K562 (cell line): ENCODE data around the gene KPNB1. TPM values are rescaled to one million over a fixed set of nuclear protein-coding genes. Genes with fewer than 3 reads are reported as not detected.

ENCODE experiments used
- COPS2 ChIP-seq: fragments of 450-650 bp; conservative IDR thresholded peaks from 2 replicates; pipeline ENCODE4 v1.6.1; 2016; ENCODE audit warnings: mild to moderate bottlenecking, moderate library complexity
- HSF4 ChIP-seq: fragments of 250-450 bp; sonication (Bioruptor Pico); IDR thresholded peaks from 2 replicates; pipeline ENCODE4 v2.1.2; 2022; ENCODE audit warnings: mild to moderate bottlenecking, moderate library complexity, borderline replicate concordance
- KDM5B ChIP-seq: fragments of 200-600 bp; sonication (generic); IDR thresholded peaks from 2 replicates; pipeline ENCODE4 v1.6.1; 2012; ENCODE audit warnings: low read depth, mild to moderate bottlenecking, moderate library complexity, low read length, control low read depth, inconsistent platforms; ENCODE audit not compliant: insufficient replicate concordance
- KLF1 ChIP-seq: fragments of 450-650 bp; IDR thresholded peaks from 2 replicates; pipeline ENCODE4 v1.6.1; 2016; ENCODE audit warnings: missing genetic modification characterization, missing compliant biosample characterization
- NFIC ChIP-seq: fragments of 450-650 bp; IDR thresholded peaks from 2 replicates; pipeline ENCODE4 v1.6.1; 2017; ENCODE audit warnings: mild to moderate bottlenecking, inconsistent platforms
- PTTG1 ChIP-seq: fragments of 450-650 bp; IDR thresholded peaks from 2 replicates; pipeline ENCODE4 v1.6.1; 2016; ENCODE audit warnings: low read depth, mild to moderate bottlenecking, missing genetic modification characterization, missing compliant biosample characterization
- RBM17 ChIP-seq: fragments of 200-400 bp; formaldehyde crosslinking; IDR thresholded peaks from 2 replicates; pipeline ENCODE4 v1.6.1; 2017; ENCODE audit warnings: low read depth, mild to moderate bottlenecking, low read length, borderline replicate concordance
- SMARCB1 ChIP-seq: IDR thresholded peaks from 2 replicates; pipeline ENCODE4 v1.6.1; 2011; ENCODE audit warnings: improper control_type of control experiment, low read depth; ENCODE audit not compliant: insufficient read length
- SMC3 ChIP-seq: conservative IDR thresholded peaks from 2 replicates; pipeline ENCODE4 v1.6.1; 2011; ENCODE audit warnings: low read depth, low read length, improper control_type of control experiment; ENCODE audit not compliant: insufficient read depth
- SP2 ChIP-seq: IDR thresholded peaks from 2 replicates; pipeline ENCODE4 v1.6.1; 2011; ENCODE audit warnings: mild to moderate bottlenecking, low read depth, low read length, moderate library complexity; ENCODE audit not compliant: poor library complexity, severe bottlenecking; ENCODE audit errors: extremely low read depth
- ZNF431 ChIP-seq: sonication (generic); formaldehyde crosslinking; IDR thresholded peaks from 2 replicates; pipeline ENCODE4 v1.8.0; 2022; ENCODE audit warnings: mild to moderate bottlenecking, missing genetic modification reagents
- ZZZ3 ChIP-seq: fragments of 450-650 bp; IDR thresholded peaks from 2 replicates; pipeline ENCODE4 v1.6.1; 2016; ENCODE audit warnings: antibody characterized with exemption, mild to moderate bottlenecking, moderate library complexity
- polyA plus RNA-seq, 8 experiments: library from polyadenylated mRNA; depleted of rRNA in 4 of 8; stranded (reverse) in 5 of 8; unstranded in 3 of 8; fragments of >200 nt; fragmentation: Nextera tagmentation in 2 of 8; fragmentation: Illumina TruSeq in 1 of 8; extraction: Ambion mirVana in 2 of 8; extraction: Trizol in 1 of 8; gene quantifications; 2 replicates each; pipeline versions ENCODE4 v1.2.1 to v1.2.3, GENCODE V29; 2011 to 2014; ENCODE audit warnings: inconsistent platforms in 1 of 8, missing spikeins in 1 of 8
- total RNA-seq, 7 experiments: library from RNA; depleted of rRNA in 6 of 7; stranded (reverse); fragments of >200 nt in 6 of 7; fragmentation: Illumina TruSeq in 2 of 7; extraction: Trizol in 2 of 7; gene quantifications; 2 replicates each; pipeline versions ENCODE4 v1.2.1 to v1.2.3, GENCODE V29; 2011 to 2021; ENCODE audit warnings: low replicate concordance in 1 of 7
- TF ChIP-seq, protein P1 (sequence below): sonication (generic); formaldehyde crosslinking; IDR thresholded peaks from 2 replicates; pipeline ENCODE4 v1.8.1; 2023; ENCODE audit warnings: missing genetic modification reagents, mild to moderate bottlenecking, borderline replicate concordance
- TF ChIP-seq, protein P2 (sequence below), 2 experiments: fragments of 450-650 bp in 1 of 2; IDR thresholded peaks; 2 replicates each; pipeline ENCODE4 v1.6.1; 2011 to 2017; ENCODE audit warnings: low read depth in 2 of 2, antibody characterized with exemption in 1 of 2, borderline replicate concordance in 1 of 2, low read length in 1 of 2, mild to moderate bottlenecking in 1 of 2, mixed read lengths in 1 of 2; ENCODE audit not compliant: control insufficient read depth in 1 of 2
- TF ChIP-seq, protein P3 (sequence below), 2 experiments: fragments of 450-650 bp in 1 of 2; sonication (generic) in 1 of 2; formaldehyde crosslinking in 1 of 2; IDR thresholded peaks in 1 of 2; conservative IDR thresholded peaks in 1 of 2; 2 replicates each; pipeline versions ENCODE4 v1.6.1 to v1.8.1; 2016 to 2023; ENCODE audit warnings: mild to moderate bottlenecking in 2 of 2, moderate library complexity in 2 of 2, inconsistent platforms in 1 of 2, missing genetic modification reagents in 1 of 2

Gene KPNB1
- total and polyA plus RNA-seq, 9 of the 15 experiments (the other 6 are each of a cell fraction or from before 2014, with no cell fraction given), result 154 to 622 (median 354) TPM

DNA sequence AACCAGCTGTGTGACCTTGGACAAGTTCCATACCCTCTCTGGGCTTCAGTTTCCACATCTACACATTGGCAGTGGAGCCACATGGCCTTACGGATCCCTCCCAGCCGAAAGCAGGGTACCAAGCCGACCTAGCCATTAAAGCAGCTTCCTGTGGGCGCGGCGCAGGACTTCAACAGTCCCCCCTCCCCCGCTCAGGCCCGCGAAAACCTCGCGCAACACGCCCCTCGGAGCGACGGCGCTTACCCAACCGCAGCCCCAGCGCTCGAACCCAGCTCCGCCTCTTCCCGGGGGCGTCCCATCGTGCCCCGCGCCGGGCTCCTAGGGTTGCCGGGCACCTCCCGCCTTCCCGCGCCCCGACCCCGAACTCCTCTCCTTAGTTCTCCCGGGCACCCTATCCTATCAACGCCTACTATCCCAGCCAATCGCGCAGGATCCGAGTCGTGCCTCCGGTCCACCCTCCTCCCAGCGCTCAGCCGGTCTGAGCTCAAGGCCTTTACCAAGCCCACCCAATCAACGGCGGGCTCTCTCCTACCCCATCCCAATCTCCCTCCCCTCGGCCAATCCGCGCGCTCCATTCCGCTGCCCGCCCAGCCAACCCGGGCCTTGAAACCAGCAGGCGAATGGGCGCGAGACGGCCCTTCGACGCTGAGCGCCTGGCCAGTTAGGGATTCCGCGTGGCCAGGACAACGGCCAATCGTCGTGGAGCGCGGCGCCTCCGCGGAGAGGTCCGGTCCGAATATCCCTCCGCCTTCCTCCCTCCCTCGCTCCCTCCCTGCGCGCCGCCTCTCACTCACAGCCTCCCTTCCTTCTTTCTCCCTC, at the start of gene KPNB1 (continued):
- TF ChIP-seq, protein P1, sequence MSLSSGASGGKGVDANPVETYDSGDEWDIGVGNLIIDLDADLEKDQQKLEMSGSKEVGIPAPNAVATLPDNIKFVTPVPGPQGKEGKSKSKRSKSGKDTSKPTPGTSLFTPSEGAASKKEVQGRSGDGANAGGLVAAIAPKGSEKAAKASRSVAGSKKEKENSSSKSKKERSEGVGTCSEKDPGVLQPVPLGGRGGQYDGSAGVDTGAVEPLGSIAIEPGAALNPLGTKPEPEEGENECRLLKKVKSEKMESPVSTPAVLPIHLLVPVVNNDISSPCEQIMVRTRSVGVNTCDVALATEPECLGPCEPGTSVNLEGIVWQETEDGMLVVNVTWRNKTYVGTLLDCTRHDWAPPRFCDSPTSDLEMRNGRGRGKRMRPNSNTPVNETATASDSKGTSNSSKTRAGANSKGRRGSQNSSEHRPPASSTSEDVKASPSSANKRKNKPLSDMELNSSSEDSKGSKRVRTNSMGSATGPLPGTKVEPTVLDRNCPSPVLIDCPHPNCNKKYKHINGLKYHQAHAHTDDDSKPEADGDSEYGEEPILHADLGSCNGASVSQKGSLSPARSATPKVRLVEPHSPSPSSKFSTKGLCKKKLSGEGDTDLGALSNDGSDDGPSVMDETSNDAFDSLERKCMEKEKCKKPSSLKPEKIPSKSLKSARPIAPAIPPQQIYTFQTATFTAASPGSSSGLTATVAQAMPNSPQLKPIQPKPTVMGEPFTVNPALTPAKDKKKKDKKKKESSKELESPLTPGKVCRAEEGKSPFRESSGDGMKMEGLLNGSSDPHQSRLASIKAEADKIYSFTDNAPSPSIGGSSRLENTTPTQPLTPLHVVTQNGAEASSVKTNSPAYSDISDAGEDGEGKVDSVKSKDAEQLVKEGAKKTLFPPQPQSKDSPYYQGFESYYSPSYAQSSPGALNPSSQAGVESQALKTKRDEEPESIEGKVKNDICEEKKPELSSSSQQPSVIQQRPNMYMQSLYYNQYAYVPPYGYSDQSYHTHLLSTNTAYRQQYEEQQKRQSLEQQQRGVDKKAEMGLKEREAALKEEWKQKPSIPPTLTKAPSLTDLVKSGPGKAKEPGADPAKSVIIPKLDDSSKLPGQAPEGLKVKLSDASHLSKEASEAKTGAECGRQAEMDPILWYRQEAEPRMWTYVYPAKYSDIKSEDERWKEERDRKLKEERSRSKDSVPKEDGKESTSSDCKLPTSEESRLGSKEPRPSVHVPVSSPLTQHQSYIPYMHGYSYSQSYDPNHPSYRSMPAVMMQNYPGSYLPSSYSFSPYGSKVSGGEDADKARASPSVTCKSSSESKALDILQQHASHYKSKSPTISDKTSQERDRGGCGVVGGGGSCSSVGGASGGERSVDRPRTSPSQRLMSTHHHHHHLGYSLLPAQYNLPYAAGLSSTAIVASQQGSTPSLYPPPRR (CRISPR knock-in tag), result no peak
- TF ChIP-seq SMC3, result no peak
- no peak for TF ChIP-seq RBM17
- TF ChIP-seq NFIC, result no peak; the same call in 1 of the 2 replicates
- peak; percentile 65 for TF ChIP-seq SP2
- peak; percentile 81 for TF ChIP-seq KDM5B
- TF ChIP-seq COPS2, result no peak
- no peak for TF ChIP-seq SMARCB1
- no peak for TF ChIP-seq KLF1
- TF ChIP-seq, protein P2, sequence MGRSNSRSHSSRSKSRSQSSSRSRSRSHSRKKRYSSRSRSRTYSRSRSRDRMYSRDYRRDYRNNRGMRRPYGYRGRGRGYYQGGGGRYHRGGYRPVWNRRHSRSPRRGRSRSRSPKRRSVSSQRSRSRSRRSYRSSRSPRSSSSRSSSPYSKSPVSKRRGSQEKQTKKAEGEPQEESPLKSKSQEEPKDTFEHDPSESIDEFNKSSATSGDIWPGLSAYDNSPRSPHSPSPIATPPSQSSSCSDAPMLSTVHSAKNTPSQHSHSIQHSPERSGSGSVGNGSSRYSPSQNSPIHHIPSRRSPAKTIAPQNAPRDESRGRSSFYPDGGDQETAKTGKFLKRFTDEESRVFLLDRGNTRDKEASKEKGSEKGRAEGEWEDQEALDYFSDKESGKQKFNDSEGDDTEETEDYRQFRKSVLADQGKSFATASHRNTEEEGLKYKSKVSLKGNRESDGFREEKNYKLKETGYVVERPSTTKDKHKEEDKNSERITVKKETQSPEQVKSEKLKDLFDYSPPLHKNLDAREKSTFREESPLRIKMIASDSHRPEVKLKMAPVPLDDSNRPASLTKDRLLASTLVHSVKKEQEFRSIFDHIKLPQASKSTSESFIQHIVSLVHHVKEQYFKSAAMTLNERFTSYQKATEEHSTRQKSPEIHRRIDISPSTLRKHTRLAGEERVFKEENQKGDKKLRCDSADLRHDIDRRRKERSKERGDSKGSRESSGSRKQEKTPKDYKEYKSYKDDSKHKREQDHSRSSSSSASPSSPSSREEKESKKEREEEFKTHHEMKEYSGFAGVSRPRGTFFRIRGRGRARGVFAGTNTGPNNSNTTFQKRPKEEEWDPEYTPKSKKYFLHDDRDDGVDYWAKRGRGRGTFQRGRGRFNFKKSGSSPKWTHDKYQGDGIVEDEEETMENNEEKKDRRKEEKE (IDR thresholded peaks at IDR 0.05; ENCODE audit: borderline replicate concordance in 1 of 2, control insufficient read depth in 1 of 2, low read depth in 2 of 2, low read length in 1 of 2), result no peak; a peak in 1 of 4 replicates
- no peak for TF ChIP-seq HSF4 (CRISPR knock-in tag)
- TF ChIP-seq, protein P3, sequence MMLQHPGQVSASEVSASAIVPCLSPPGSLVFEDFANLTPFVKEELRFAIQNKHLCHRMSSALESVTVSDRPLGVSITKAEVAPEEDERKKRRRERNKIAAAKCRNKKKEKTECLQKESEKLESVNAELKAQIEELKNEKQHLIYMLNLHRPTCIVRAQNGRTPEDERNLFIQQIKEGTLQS (IDR thresholded peaks at IDR 0.05), result no peak; the same call in 1 of the 2 replicates
- TF ChIP-seq, protein P3 (CRISPR knock-in tag; conservative IDR thresholded peaks at IDR 0.05), result no peak
- no peak for TF ChIP-seq PTTG1
- TF ChIP-seq ZNF431 (CRISPR knock-in tag), result peak; percentile 41; the same call in 1 of the 2 replicates
- no peak for TF ChIP-seq ZZZ3
